DOHH2 (cell line): ENCODE measurements around the gene ARFRP1.

Source experiments
- H3F3A ChIP-seq: fragments of 200-600 bp; sonication (generic), shearing (Covaris generic); 2 replicates; pipeline ENCODE4 v1.6.0; 2016; ENCODE audit warnings: antibody characterized with exemption, mild to moderate bottlenecking; ENCODE audit not compliant: control insufficient read depth, insufficient read depth
- H3K27ac ChIP-seq: fragments of 200-600 bp; sonication (generic); 2 replicates; pipeline ENCODE4 v1.5.1; 2014; ENCODE audit warnings: low read depth, mild to moderate bottlenecking, low read length, moderate library complexity
- H3K27me3 ChIP-seq: fragments of 200-600 bp; sonication (generic); 2 replicates; pipeline ENCODE4 v1.6.1; 2014; ENCODE audit warnings: mild to moderate bottlenecking, low read length, mixed read lengths; ENCODE audit not compliant: control insufficient read depth
- H3K36me3 ChIP-seq: fragments of 200-600 bp; sonication (generic); 2 replicates; pipeline ENCODE4 v1.6.1; 2014; ENCODE audit warnings: mild to moderate bottlenecking, low read length, moderate library complexity, mixed read lengths; ENCODE audit not compliant: control insufficient read depth
- H3K4me1 ChIP-seq: fragments of 200-600 bp; sonication (generic); 2 replicates; pipeline ENCODE4 v1.6.1; 2014; ENCODE audit warnings: mild to moderate bottlenecking, low read length, mixed read lengths; ENCODE audit not compliant: control insufficient read depth
- H3K4me2 ChIP-seq: fragments of 200-600 bp; sonication (generic); 2 replicates; pipeline ENCODE4 v1.6.0; 2014; ENCODE audit warnings: mild to moderate bottlenecking, low read length, moderate library complexity
- H3K4me3 ChIP-seq: fragments of 200-600 bp; sonication (generic); 2 replicates; pipeline ENCODE4 v1.5.1; 2014; ENCODE audit warnings: mild to moderate bottlenecking, low read length, mixed read lengths
- H3K79me2 ChIP-seq: fragments of 200-600 bp; sonication (generic); 2 replicates; pipeline ENCODE4 v1.6.1; 2014; ENCODE audit warnings: mild to moderate bottlenecking, low read length, mixed read lengths; ENCODE audit not compliant: control insufficient read depth
- H3K9me2 ChIP-seq: fragments of 200-600 bp; sonication (generic); replicated peaks from 2 replicates; pipeline ENCODE4 v1.6.1; 2014; ENCODE audit warnings: mild to moderate bottlenecking, low read length, mixed read lengths; ENCODE audit not compliant: control insufficient read depth
- H3K9me3 ChIP-seq: fragments of 200-600 bp; sonication (generic); 2 replicates; pipeline ENCODE4 v1.6.1; 2014; ENCODE audit warnings: antibody characterized with exemption, low read length, mixed read lengths; ENCODE audit not compliant: control insufficient read depth, insufficient read depth
- H4K20me1 ChIP-seq: fragments of 200-600 bp; sonication (generic); 2 replicates; pipeline ENCODE4 v1.6.0; 2014; ENCODE audit warnings: low read depth, mild to moderate bottlenecking, antibody characterized with exemption, low read length, moderate library complexity; ENCODE audit not compliant: control insufficient read depth, insufficient read depth
- CTCF ChIP-seq: fragments of 200-600 bp; sonication (generic); IDR thresholded peaks from one replicate; pipeline ENCODE4 v1.5.1; 2014; ENCODE audit warnings: antibody characterized with exemption, mild to moderate bottlenecking, low read depth, low read length; ENCODE audit not compliant: poor library complexity, severe bottlenecking
- EZH2phosphoT487 ChIP-seq: fragments of 200-600 bp; sonication (generic); IDR thresholded peaks from 2 replicates; pipeline ENCODE4 v1.6.1; 2017; ENCODE audit warnings: borderline replicate concordance, mild to moderate bottlenecking, antibody characterized with exemption, low read length, moderate library complexity, mixed read lengths

Gene ARFRP1

GRCh38 chr20:63665708-63666107 is 42.1 kb downstream of the ARFRP1 start:
- no peaks in the 10 kb centered on the region for H3K4me1 ChIP-seq
- H3K9me3 ChIP-seq = no peaks in the 10 kb centered on the region
- H4K20me1 ChIP-seq = no peaks in the 10 kb centered on the region
- H3K9me2 ChIP-seq = no peaks in the 10 kb centered on the region
- H3K4me3 ChIP-seq = no peak overlapping the region
- peaks cover 2% of the 10 kb centered on the region; the same call in 1 of the 2 replicates for H3K79me2 ChIP-seq
- no peak overlapping the region for H3K27ac ChIP-seq
- no peak for TF ChIP-seq CTCF
- TF ChIP-seq EZH2phosphoT487 = no peak
- H3K36me3 ChIP-seq = peaks cover 59% of the 10 kb centered on the region
- H3K27me3 ChIP-seq = no peaks in the 10 kb centered on the region
- H3F3A ChIP-seq = no peaks in the 10 kb centered on the region
- no peak overlapping the region for H3K4me2 ChIP-seq

- H3K27me3 ChIP-seq = no peaks in the 10 kb centered on the region
- H3K27ac ChIP-seq = no peak overlapping the region
- peaks cover 59% of the 10 kb centered on the region for H3K36me3 ChIP-seq
- H3K4me1 ChIP-seq = no peaks in the 10 kb centered on the region
- no peaks in the 10 kb centered on the region for H3K9me3 ChIP-seq
- H3K4me2 ChIP-seq = no peak overlapping the region
- H3F3A ChIP-seq = no peaks in the 10 kb centered on the region
- H3K9me2 ChIP-seq = no peaks in the 10 kb centered on the region
- H3K4me3 ChIP-seq = no peak overlapping the region
- TF ChIP-seq CTCF (no peak), EZH2phosphoT487 (no peak)
- H3K79me2 ChIP-seq = peaks cover 7% of the 10 kb centered on the region; the same call in 1 of the 2 replicates
- H4K20me1 ChIP-seq = no peaks in the 10 kb centered on the region
Measured at GRCh38 chr20:63664861-63665594, 42.7 kb downstream of the ARFRP1 start.

- Histone ChIP-seq H3K27ac (no peak overlapping the region), H3K27me3 (no peaks in the 10 kb centered on the region), H4K20me1 (peaks cover 3% of the 10 kb centered on the region; the same call in 1 of the 2 replicates), H3K9me3 (no peaks in the 10 kb centered on the region), H3K4me3 (no peak overlapping the region), H3K9me2 (no peaks in the 10 kb centered on the region), H3K4me1 (peaks cover 3% of the 10 kb centered on the region), H3K36me3 (peaks cover 59% of the 10 kb centered on the region), H3K79me2 (peaks cover 15% of the 10 kb centered on the region), H3K4me2 (no peak overlapping the region), H3F3A (no peaks in the 10 kb centered on the region)
- no peak for TF ChIP-seq CTCF
- TF ChIP-seq EZH2phosphoT487 = no peak
Measured at GRCh38 chr20:63664143-63664851, 43.5 kb downstream of the ARFRP1 start.
